Measurements from ENCODE around the gene CHST11.

DNA sequence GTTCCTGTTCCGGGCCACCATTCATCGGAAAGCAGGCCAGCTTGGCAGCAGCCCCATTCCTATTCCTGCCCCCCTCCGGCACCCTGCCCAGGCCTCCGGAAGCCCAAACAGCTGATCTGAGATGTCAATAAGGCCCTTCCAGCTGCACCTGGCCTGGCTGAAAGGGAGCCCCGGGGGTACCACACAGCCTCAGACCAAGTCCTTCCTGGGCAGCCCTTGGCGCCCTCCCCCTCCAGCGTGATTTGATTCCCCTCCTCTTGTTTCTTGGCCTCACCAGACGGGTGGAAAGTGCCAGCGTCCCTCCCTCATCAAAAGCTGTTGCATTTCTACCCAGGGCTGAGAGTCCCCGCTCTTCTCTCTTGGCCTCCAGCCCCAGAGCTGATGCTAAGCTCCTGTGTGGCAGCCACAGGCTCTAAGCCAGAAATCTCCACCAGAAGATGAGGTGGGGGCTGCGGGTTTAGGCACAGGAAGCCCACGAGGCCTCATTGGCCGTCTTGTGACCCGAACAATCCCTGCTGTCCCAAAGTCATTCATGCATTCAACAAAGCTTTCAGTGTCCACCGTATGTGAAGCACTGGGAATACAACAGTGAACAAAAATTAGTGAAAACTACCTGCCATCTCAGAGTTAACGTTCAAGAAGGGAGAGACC lies 285.9 kb downstream of the CHST11 start:
- no peak for TF ChIP-seq POLR2A (IDR thresholded peaks at IDR 0.05; ENCODE audit: low read depth, low read length)
- TF ChIP-seq MYC (IDR thresholded peaks at IDR 0.05; ENCODE audit: insufficient read depth, insufficient read length, insufficient replicate concordance, low read length, severe bottlenecking): no peak
